K562 (cell line): Measurements from ENCODE around the gene IGF2. TPM values are rescaled to one million over a fixed set of nuclear protein-coding genes. Genes with fewer than 3 reads are reported as not detected.

Source experiments
- ATAC-seq: fragments of 200-7000 bp; cut with Tn5 transposase; 3 replicates; pipeline ENCODE4 v1.9.1; 2020; ENCODE audit warnings: moderate library complexity
- BruUV-seq: library from RNA; stranded (reverse); fragments of 400-500 nt; replicated peaks from 2 replicates; lab custom pipeline; 2021; lab: Mats Ljungman, UMichigan
- CTCF ChIA-PET: fragments of 300-600 bp; formaldehyde crosslinking; extraction: SDS; loops from one replicate; lab custom pipeline; 2021; ENCODE audit warnings: low intra/inter-chr PET ratio; lab: Yijun Ruan, JAX
- POLR2A ChIA-PET: fragments of 300-600, 350-650 bp; sonication (Branson Sonifier 250); formaldehyde crosslinking; extraction: SDS; loops from one replicate; lab custom pipeline; 2021; ENCODE audit warnings: antibody characterized with exemption, inconsistent platforms; lab: Yijun Ruan, JAX
- DNase-seq, 4 experiments: peaks; one replicate each; pipeline versions ENCODE4 v3.0.0 to v3.0.0-alpha.2; 2011 to 2018; ENCODE audit warnings: low spot score in 3 of 4, mixed read lengths in 3 of 4; ENCODE audit errors: extremely low read depth in 1 of 4
- FAIRE-seq: peaks from 2 replicates; lab custom pipeline; 2011; peaks lifted over from hg19 to GRCh38; lab: Jason Lieb, UNC
- H2AFZ ChIP-seq: 2 replicates; pipeline ENCODE4 v1.6.0; 2011; ENCODE audit warnings: low read depth, low read length, control low read depth, inconsistent platforms
- H3K27ac ChIP-seq: fragments of 200-600 bp; 3 replicates; pipeline ENCODE4 v1.8.0; 2011; ENCODE audit warnings: low read depth, mild to moderate bottlenecking, control low read depth, inconsistent platforms, low read length, moderate library complexity, mixed read lengths; ENCODE audit errors: extremely low read depth
- H3K27me3 ChIP-seq, 2 experiments: fragments of 300-600 bp in 1 of 2; 2 replicates in 1 of 2; 3 replicates in 1 of 2; pipeline versions ENCODE4 v1.6.0 to v1.8.0; 2011; ENCODE audit warnings: inconsistent platforms in 2 of 2, low read length in 2 of 2, mild to moderate bottlenecking in 1 of 2, mixed read lengths in 1 of 2, moderate library complexity in 1 of 2; ENCODE audit not compliant: control insufficient read depth in 2 of 2, insufficient read depth in 2 of 2
- H3K36me3 ChIP-seq: fragments of 300-600 bp; 3 replicates; pipeline ENCODE4 v1.8.0; 2011; ENCODE audit warnings: mild to moderate bottlenecking, low read length, inconsistent platforms; ENCODE audit not compliant: control insufficient read depth, insufficient read depth
- H3K4me1 ChIP-seq, 2 experiments: fragments of 200-600 bp in 1 of 2; replicated peaks in 1 of 2; 2 replicates in 1 of 2; 3 replicates in 1 of 2; pipeline versions ENCODE4 v1.5.1 to v1.8.0; 2011; ENCODE audit warnings: inconsistent platforms in 2 of 2, low read length in 2 of 2, mild to moderate bottlenecking in 1 of 2, mixed read lengths in 1 of 2, moderate library complexity in 1 of 2; ENCODE audit not compliant: control insufficient read depth in 2 of 2, insufficient read depth in 2 of 2
- H3K4me2 ChIP-seq: 2 replicates; pipeline ENCODE4 v1.6.1; 2011; ENCODE audit warnings: low read length, control low read depth, inconsistent platforms, mixed read lengths; ENCODE audit not compliant: insufficient read depth
- H3K4me3 ChIP-seq: fragments of 200-600 bp; sonication (generic), shearing (Covaris generic); 2 replicates; pipeline ENCODE4 v1.5.1; 2016; ENCODE audit warnings: control low read depth, inconsistent platforms
- H3K79me2 ChIP-seq: fragments of 200-600 bp; 3 replicates; pipeline ENCODE4 v1.8.0; 2011; ENCODE audit warnings: low read length, inconsistent platforms; ENCODE audit not compliant: control insufficient read depth, insufficient read depth
- H3K9ac ChIP-seq, 2 experiments: 2 replicates each; pipeline versions ENCODE4 v1.6.0 to v1.6.1; 2011; ENCODE audit warnings: low read depth in 2 of 2, low read length in 2 of 2, control low read depth in 1 of 2, inconsistent platforms in 1 of 2, mild to moderate bottlenecking in 1 of 2, mixed read lengths in 1 of 2; ENCODE audit not compliant: insufficient read depth in 1 of 2
- H3K9me1 ChIP-seq: one replicate; pipeline ENCODE4 v1.6.0; 2011; ENCODE audit warnings: inconsistent platforms, mild to moderate bottlenecking, low read length, moderate library complexity; ENCODE audit not compliant: control insufficient read depth, insufficient read depth
- H3K9me3 ChIP-seq: replicated peaks from 2 replicates; pipeline ENCODE4 v1.5.1; 2011; ENCODE audit warnings: low read depth, low read length, inconsistent platforms; ENCODE audit not compliant: control insufficient read depth, insufficient read depth
- H4K20me1 ChIP-seq: replicated peaks from 2 replicates; pipeline ENCODE4 v1.6.1; 2011; ENCODE audit warnings: low read length, inconsistent platforms, mixed read lengths; ENCODE audit not compliant: control insufficient read depth, insufficient read depth
- ARID3A ChIP-seq: IDR thresholded peaks from 2 replicates; pipeline ENCODE4 v1.6.1; 2012; ENCODE audit warnings: low read depth, low read length, improper control_type of control experiment, borderline replicate concordance
- BDP1 ChIP-seq: IDR thresholded peaks from 3 replicates; pipeline ENCODE4 v1.6.1; 2011; ENCODE audit not compliant: insufficient read length, insufficient read depth
- BRCA1 ChIP-seq, 2 experiments: fragments of 450-650 bp in 1 of 2; sonication (generic) in 1 of 2; formaldehyde crosslinking in 1 of 2; IDR thresholded peaks; 2 replicates each; pipeline versions ENCODE4 v1.5.0 to v1.6.1; 2017 to 2020; ENCODE audit warnings: mild to moderate bottlenecking in 1 of 2, missing genetic modification reagents in 1 of 2
- DNMT1 ChIP-seq: fragments of 450-650 bp; IDR thresholded peaks from 2 replicates; pipeline ENCODE4 v1.6.1; 2016; ENCODE audit warnings: antibody characterized with exemption, mild to moderate bottlenecking
- MED1 ChIP-seq: sonication (generic); formaldehyde crosslinking; IDR thresholded peaks from 2 replicates; pipeline ENCODE4 v1.8.1; 2023; ENCODE audit warnings: missing genetic modification reagents, borderline replicate concordance
- NFE2 ChIP-seq: IDR thresholded peaks from 2 replicates; pipeline ENCODE4 v1.6.1; 2014; ENCODE audit warnings: antibody characterized with exemption, low read depth
- NR2C2 ChIP-seq, 2 experiments: fragments of 200-800 bp in 1 of 2; sonication (Bioruptor generic) in 1 of 2; sonication (generic) in 1 of 2; formaldehyde crosslinking in 1 of 2; IDR thresholded peaks; 2 replicates each; pipeline versions ENCODE4 v1.6.1 to v1.8.0; 2016 to 2022; ENCODE audit warnings: mild to moderate bottlenecking in 1 of 2, missing compliant biosample characterization in 1 of 2, missing genetic modification characterization in 1 of 2, missing genetic modification reagents in 1 of 2
- PTBP1 ChIP-seq: fragments of 200-400 bp; formaldehyde crosslinking; IDR thresholded peaks from 2 replicates; pipeline ENCODE4 v1.6.1; 2017; ENCODE audit warnings: low read depth, low read length
- SIN3B ChIP-seq: fragments of 450-650 bp; IDR thresholded peaks from 2 replicates; pipeline ENCODE4 v1.6.1; 2017; ENCODE audit warnings: low read depth, mild to moderate bottlenecking, moderate library complexity
- SP2 ChIP-seq: IDR thresholded peaks from 2 replicates; pipeline ENCODE4 v1.6.1; 2011; ENCODE audit warnings: mild to moderate bottlenecking, low read depth, low read length, moderate library complexity; ENCODE audit not compliant: poor library complexity, severe bottlenecking; ENCODE audit errors: extremely low read depth
- STAT5B ChIP-seq: fragments of 250-450 bp; sonication (Bioruptor Pico); IDR thresholded peaks from 2 replicates; pipeline ENCODE4 v1.8.0; 2021; ENCODE audit warnings: mild to moderate bottlenecking, inconsistent platforms
- TAF1 ChIP-seq: IDR thresholded peaks from 2 replicates; pipeline ENCODE4 v1.6.1; 2011; ENCODE audit warnings: mild to moderate bottlenecking, low read length, moderate library complexity; ENCODE audit not compliant: insufficient read depth, control insufficient read depth, severe bottlenecking; ENCODE audit errors: extremely low read depth
- TRIM24 ChIP-seq, 2 experiments: fragments of 450-650 bp; IDR thresholded peaks; 2 replicates each; pipeline ENCODE4 v1.6.1; 2016
- XRCC4 ChIP-seq: IDR thresholded peaks from one replicate; pipeline ENCODE4 v1.6.1; 2011; ENCODE audit not compliant: insufficient read depth, insufficient read length; ENCODE audit errors: extremely low read depth
- ZBTB8A ChIP-seq: fragments of 450-650 bp; IDR thresholded peaks from 2 replicates; pipeline ENCODE4 v1.6.1; 2018; ENCODE audit warnings: mild to moderate bottlenecking, moderate library complexity; ENCODE audit not compliant: partially characterized antibody
- ZNF324 ChIP-seq: fragments of 250-450 bp; sonication (Bioruptor Pico); IDR thresholded peaks from 2 replicates; pipeline ENCODE4 v1.4.0; 2020; ENCODE audit warnings: mild to moderate bottlenecking
- ZNF592 ChIP-seq: fragments of 450-650 bp; IDR thresholded peaks from 2 replicates; pipeline ENCODE4 v1.6.1; 2017; ENCODE audit warnings: antibody characterized with exemption, mild to moderate bottlenecking
- ZNF696 ChIP-seq: fragments of 250-450 bp; sonication (Bioruptor Pico); conservative IDR thresholded peaks from 2 replicates; pipeline ENCODE4 v1.4.0; 2020; ENCODE audit warnings: mild to moderate bottlenecking, moderate library complexity
- WGBS: fragments of 100-300 bp; shearing (Covaris generic); methylation state at CpG from one replicate; pipeline ENCODE4 v1.1.6; 2016; ENCODE audit warnings: low coverage, mixed read lengths; ENCODE audit not compliant: insufficient coverage; ENCODE audit errors: missing lambda C conversion rate; 5-methylcytosine and 5-hydroxymethylcytosine counted together
- in situ Hi-C: fragments of 300-500 bp; cut with MboI; formaldehyde crosslinking; loops from 4 replicates; pipeline ENCODE4 v1.15.0; 2018; ENCODE audit warnings: inconsistent platforms, mixed read lengths
- intact Hi-C: fragments of 100-400 bp; cut with micrococcal nuclease; formaldehyde crosslinking; loops from 2 replicates; pipeline ENCODE4 v1.14.2; 2022
- polyA plus RNA-seq, 8 experiments: library from polyadenylated mRNA; depleted of rRNA in 4 of 8; stranded (reverse) in 5 of 8; unstranded in 3 of 8; fragments of >200 nt; fragmentation: Nextera tagmentation in 2 of 8; fragmentation: Illumina TruSeq in 1 of 8; extraction: Ambion mirVana in 2 of 8; extraction: Trizol in 1 of 8; gene quantifications; 2 replicates each; pipeline versions ENCODE4 v1.2.1 to v1.2.3, GENCODE V29; 2011 to 2014; ENCODE audit warnings: inconsistent platforms in 1 of 8, missing spikeins in 1 of 8
- total RNA-seq, 7 experiments: library from RNA; depleted of rRNA in 6 of 7; stranded (reverse); fragments of >200 nt in 6 of 7; fragmentation: Illumina TruSeq in 2 of 7; extraction: Trizol in 2 of 7; gene quantifications; 2 replicates each; pipeline versions ENCODE4 v1.2.1 to v1.2.3, GENCODE V29; 2011 to 2021; ENCODE audit warnings: low replicate concordance in 1 of 7

The IGF2 gene
- total and polyA plus RNA-seq, 9 of the 15 experiments (the other 6 are each of a cell fraction or from before 2014, with no cell fraction given) = 0.16 TPM; not detected in 8

- CTCF ChIA-PET = no interaction called here
- WGBS = 0% methylated on average over 3 of the region's 6 CpGs
- peaks cover 11 to 56% of the 10 kb centered on the region in 2 experiments; a peak in 3 of 5 replicates for H3K27me3 ChIP-seq
- TF ChIP-seq ARID3A (no peak), TRIM24 (IDR thresholded peaks at IDR 0.05) (no peak), BDP1 (no peak), ZNF696 (CRISPR knock-in tag) (no peak), XRCC4 (no peak), TAF1 (no peak), SP2 (no peak), NR2C2 (CRISPR knock-in tag; IDR thresholded peaks at IDR 0.05) (no peak), NR2C2 (tag; IDR thresholded peaks at IDR 0.05) (no peak), MED1 (CRISPR knock-in tag) (no peak), PTBP1 (no peak), ZNF324 (CRISPR knock-in tag) (no peak), SIN3B (no peak), STAT5B (CRISPR knock-in tag) (no peak), NFE2 (no peak), BRCA1 (IDR thresholded peaks at IDR 0.05) (no peak), BRCA1 (CRISPR knock-in tag; IDR thresholded peaks at IDR 0.05) (no peak), DNMT1 (no peak), ZNF592 (no peak), ZBTB8A (no peak)
These were observed 6.9 kb downstream of the IGF2 start for GRCh38 chr11:2132246-2132645.

More at GRCh38 chr11:2132246-2132645, 6.9 kb downstream of the IGF2 start:
- no peak overlapping the region for H3K4me2 ChIP-seq
- no peak overlapping the region for H3K4me3 ChIP-seq
- peaks cover 0 to 21% of the 10 kb centered on the region in 2 experiments; a peak in 2 of 5 replicates for H3K4me1 ChIP-seq
- H3K9ac ChIP-seq = no peak overlapping the region
- ATAC-seq (no peak), DNase-seq (no peak), FAIRE-seq (no peak)
- 0 out of 2 replicates have a peak, but pooled peaks cover 3% of the 10 kb centered on the region for H3K9me3 ChIP-seq
- no peak overlapping the region for H2AFZ ChIP-seq
- no peaks in the 10 kb centered on the region for H3K36me3 ChIP-seq
- no TSS peak for BruUV-seq
- intact Hi-C loops = no loop called here
- POLR2A ChIA-PET = no interaction called here
- no peak overlapping the region for H3K27ac ChIP-seq
- in situ Hi-C loops = no loop called here
- H4K20me1 ChIP-seq = no peaks in the 10 kb centered on the region
- no peaks in the 10 kb centered on the region for H3K79me2 ChIP-seq
- no peaks in the 10 kb centered on the region for H3K9me1 ChIP-seq
